Smooth muscle cell (in vitro differentiated cells): ENCODE measurements around the gene PPP1R26. TPM values are rescaled to one million over a fixed set of nuclear protein-coding genes. Genes with fewer than 3 reads are reported as not detected.
"Not testable (repeated sequence)": the region's sequence is repeated elsewhere in the genome, so short reads cannot be mapped to it uniquely, and the experiment has no call there.

Experiments
- DNase-seq: peaks from one replicate; lab custom pipeline; 2025; ENCODE audit not compliant: unreplicated experiment; lab: John Stamatoyannopoulos, UW
- H2AFZ ChIP-seq: fragments of 200-600 bp; sonication (generic); 2 replicates; pipeline ENCODE4 v1.6.0; 2016; ENCODE audit warnings: antibody characterized with exemption, low read depth, mild to moderate bottlenecking
- H3F3A ChIP-seq: fragments of 200-600 bp; sonication (generic); 2 replicates; pipeline ENCODE4 v1.6.0; 2017; ENCODE audit warnings: antibody characterized with exemption, low read depth
- H3K27ac ChIP-seq: fragments of 200-600 bp; sonication (generic); 2 replicates; pipeline ENCODE4 v1.5.1; 2016; ENCODE audit warnings: low read depth, mild to moderate bottlenecking
- H3K27me3 ChIP-seq: fragments of 200-600 bp; sonication (generic); 2 replicates; pipeline ENCODE4 v1.6.1; 2016; ENCODE audit warnings: low read depth, mild to moderate bottlenecking
- H3K36me3 ChIP-seq: fragments of 200-600 bp; sonication (generic); 2 replicates; pipeline ENCODE4 v1.5.1; 2016; ENCODE audit warnings: low read depth
- H3K4me1 ChIP-seq: fragments of 200-600 bp; sonication (generic); 2 replicates; pipeline ENCODE4 v1.5.1; 2016; ENCODE audit warnings: low read depth
- H3K4me2 ChIP-seq: fragments of 200-600 bp; sonication (generic); 2 replicates; pipeline ENCODE4 v1.6.0; 2016; ENCODE audit warnings: mild to moderate bottlenecking
- H3K4me3 ChIP-seq: fragments of 200-600 bp; sonication (generic); 2 replicates; pipeline ENCODE4 v1.5.1; 2016; ENCODE audit warnings: mild to moderate bottlenecking
- H3K79me2 ChIP-seq: fragments of 200-600 bp; sonication (generic); 2 replicates; pipeline ENCODE4 v1.6.0; 2016; ENCODE audit warnings: low read depth, mild to moderate bottlenecking
- H3K9ac ChIP-seq: fragments of 200-600 bp; sonication (generic); 2 replicates; pipeline ENCODE4 v1.6.0; 2016; ENCODE audit warnings: low read depth
- H3K9me3 ChIP-seq: fragments of 200-600 bp; sonication (generic); replicated peaks from 2 replicates; pipeline ENCODE4 v1.5.1; 2016; ENCODE audit warnings: low read depth
- H4K20me1 ChIP-seq: fragments of 200-600 bp; sonication (generic); 2 replicates; pipeline ENCODE4 v1.6.0; 2016; ENCODE audit warnings: low read depth
- WGBS: methylation state at CpG from one replicate; pipeline ENCODE4 v1.1.7; 2016; ENCODE audit warnings: low lambda C conversion rate; 5-methylcytosine and 5-hydroxymethylcytosine counted together
- polyA plus RNA-seq: library from polyadenylated mRNA; unstranded; fragments of >200 nt; fragmentation: Nextera tagmentation; extraction: Ambion mirVana; gene quantifications from 2 replicates; pipeline ENCODE4 v1.2.1, GENCODE V29; 2016
- total RNA-seq: library from RNA; depleted of rRNA; stranded (reverse); fragments of >200 nt; gene quantifications from 2 replicates; pipeline ENCODE4 v1.2.3, GENCODE V29; 2014
- TF ChIP-seq, protein P1 (sequence below): fragments of 200-600 bp; sonication (generic); IDR thresholded peaks from 2 replicates; pipeline ENCODE4 v1.5.1; 2017; ENCODE audit warnings: borderline replicate concordance, mild to moderate bottlenecking, antibody characterized with exemption; ENCODE audit not compliant: insufficient read depth, poor library complexity, severe bottlenecking

PPP1R26 gene, protein sequence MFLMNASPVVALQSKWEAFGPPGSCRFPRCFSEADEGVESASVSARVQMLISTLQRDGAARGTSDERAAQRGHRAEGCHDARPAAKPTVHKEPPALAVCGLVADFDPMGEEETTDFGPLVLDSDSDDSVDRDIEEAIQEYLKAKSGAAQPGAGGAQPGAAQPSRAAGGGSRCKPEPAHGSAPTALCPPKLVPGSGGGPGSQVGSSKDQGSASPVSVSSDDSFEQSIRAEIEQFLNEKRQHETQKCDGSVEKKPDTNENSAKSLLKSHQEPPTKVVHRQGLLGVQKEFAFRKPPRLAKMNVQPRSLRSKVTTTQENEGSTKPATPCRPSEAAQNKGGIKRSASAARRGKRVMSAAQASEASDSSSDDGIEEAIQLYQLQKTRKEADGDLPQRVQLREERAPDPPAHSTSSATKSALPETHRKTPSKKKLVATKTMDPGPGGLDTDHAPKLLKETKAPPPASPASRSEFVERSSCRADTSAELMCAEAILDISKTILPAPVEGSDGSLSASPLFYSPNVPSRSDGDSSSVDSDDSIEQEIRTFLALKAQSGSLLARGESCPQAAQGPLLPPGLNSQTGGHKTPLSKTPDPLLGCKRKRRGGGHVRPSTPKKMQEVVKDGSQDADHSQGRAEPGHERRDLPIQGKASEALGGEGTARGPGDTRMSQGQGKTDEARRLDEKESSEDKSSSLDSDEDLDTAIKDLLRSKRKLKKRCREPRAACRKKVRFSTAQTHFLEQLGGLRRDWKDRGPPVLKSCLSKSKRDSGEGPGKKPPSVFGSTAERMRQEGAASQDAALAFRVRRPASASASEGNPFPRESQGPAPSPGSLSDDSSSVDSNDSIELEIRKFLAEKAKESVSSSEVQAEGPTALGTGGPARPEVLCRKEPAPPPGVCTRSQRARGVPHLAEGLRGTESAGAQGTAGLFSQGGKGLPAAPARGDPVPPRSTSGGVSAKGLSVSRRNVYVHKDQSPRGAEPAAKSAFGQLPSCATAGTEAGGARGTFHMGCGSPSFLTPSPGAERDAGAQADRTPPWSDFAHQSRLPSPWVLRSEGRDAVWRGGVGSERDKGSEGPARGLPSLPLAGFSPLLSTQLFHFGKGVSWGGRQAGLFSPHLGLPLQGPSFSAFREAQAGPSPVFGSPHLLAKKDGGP (N-terminal part only)
- total RNA-seq (7.3 and 8.1 TPM in 2 replicates), polyA plus RNA-seq (6.2 and 7.7 TPM in 2 replicates)

DNA sequence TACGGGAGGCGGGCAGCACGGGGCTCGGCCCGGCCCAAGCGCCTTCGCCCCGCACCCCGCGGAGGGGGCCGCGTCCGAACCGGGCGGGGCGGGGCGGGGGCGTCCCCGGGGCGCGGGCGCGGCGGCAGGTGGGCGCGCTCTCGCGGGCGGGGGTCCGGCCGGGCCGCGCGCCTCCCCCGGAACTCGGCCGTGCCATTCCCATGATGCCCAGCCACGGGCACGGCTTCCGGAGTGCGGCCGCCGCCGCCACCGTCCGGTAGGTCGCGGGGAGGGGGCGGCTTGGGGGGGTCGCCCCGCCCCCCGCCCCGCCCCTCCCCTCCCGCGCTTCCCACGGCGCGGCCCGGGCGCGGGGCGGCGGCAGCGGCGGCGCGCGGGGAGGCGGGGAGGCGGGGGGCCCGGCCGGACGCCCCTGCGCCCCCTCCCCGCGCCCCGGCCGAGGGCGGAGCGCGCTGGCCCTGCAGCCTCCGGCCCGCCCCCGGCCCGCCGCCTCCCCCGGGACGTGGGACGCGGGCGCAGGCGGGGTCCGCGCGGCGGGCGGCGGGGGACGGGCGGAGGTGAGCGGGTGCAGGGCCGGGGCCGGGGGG lies at the start of gene PPP1R26:
TSS of gene PPP1R26 (plus strand) at position 314 of the 584 bp plus-strand sequence. CDS start 4,729 bp downstream, outside the sequence.
- TF ChIP-seq, protein P1, sequence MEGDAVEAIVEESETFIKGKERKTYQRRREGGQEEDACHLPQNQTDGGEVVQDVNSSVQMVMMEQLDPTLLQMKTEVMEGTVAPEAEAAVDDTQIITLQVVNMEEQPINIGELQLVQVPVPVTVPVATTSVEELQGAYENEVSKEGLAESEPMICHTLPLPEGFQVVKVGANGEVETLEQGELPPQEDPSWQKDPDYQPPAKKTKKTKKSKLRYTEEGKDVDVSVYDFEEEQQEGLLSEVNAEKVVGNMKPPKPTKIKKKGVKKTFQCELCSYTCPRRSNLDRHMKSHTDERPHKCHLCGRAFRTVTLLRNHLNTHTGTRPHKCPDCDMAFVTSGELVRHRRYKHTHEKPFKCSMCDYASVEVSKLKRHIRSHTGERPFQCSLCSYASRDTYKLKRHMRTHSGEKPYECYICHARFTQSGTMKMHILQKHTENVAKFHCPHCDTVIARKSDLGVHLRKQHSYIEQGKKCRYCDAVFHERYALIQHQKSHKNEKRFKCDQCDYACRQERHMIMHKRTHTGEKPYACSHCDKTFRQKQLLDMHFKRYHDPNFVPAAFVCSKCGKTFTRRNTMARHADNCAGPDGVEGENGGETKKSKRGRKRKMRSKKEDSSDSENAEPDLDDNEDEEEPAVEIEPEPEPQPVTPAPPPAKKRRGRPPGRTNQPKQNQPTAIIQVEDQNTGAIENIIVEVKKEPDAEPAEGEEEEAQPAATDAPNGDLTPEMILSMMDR = no peak
- Histone ChIP-seq H3K9ac (peak within 1 kb of the TSS; percentile 48), H3K27ac (no peak within 1 kb of the TSS), H3K36me3 (no peaks in the 10 kb centered on the region), H3K4me1 (peaks cover 10% of the 10 kb centered on the region), H4K20me1 (peaks cover 21% of the 10 kb centered on the region), H2AFZ (peak within 1 kb of the TSS; percentile 95), H3F3A (no peaks in the 10 kb centered on the region), H3K27me3 (no peaks in the 10 kb centered on the region), H3K9me3 (no peaks in the 10 kb centered on the region), H3K4me2 (peak within 1 kb of the TSS; percentile 98), H3K4me3 (peak within 1 kb of the TSS; percentile 95), H3K79me2 (no peaks in the 10 kb centered on the region)
- no peak for DNase-seq
- no CpG with 5 or more reads among the region's 103 CpGs for WGBS

DNA sequence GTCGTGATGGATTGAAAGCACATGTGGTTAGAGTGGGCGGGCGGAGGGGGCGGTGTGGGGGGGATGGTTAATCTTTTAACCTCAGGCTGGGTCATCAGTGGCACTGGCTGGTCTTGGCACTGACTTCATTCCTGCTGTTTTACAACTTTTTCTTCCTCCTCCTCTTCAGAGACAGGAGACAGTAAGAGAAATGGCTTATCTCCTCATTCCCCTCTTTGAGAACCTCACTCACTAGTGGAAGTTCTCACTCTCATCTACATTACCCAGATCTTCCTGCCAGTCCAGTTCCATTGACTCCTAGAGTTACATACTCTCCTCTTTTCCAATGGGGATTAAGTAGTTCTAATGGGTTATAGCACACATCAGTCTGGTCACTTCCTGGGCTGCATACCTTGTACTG lies 42.3 kb upstream of the PPP1R26 start:
- Histone ChIP-seq H3K36me3 (no peaks in the 10 kb centered on the region), H3K4me3 (no peak overlapping the region), H3K9ac (no peak overlapping the region), H3K27ac (no peak overlapping the region), H3K4me1 (no peaks in the 10 kb centered on the region), H3K9me3 (no peaks in the 10 kb centered on the region), H2AFZ (no peak overlapping the region), H3K79me2 (no peaks in the 10 kb centered on the region), H3K4me2 (no peak overlapping the region), H3K27me3 (no peaks in the 10 kb centered on the region), H3F3A (no peaks in the 10 kb centered on the region), H4K20me1 (no peaks in the 10 kb centered on the region)
- WGBS = 88% methylated on average over 4 of the region's 4 CpGs
- TF ChIP-seq, protein P1 = no peak
- no peak for DNase-seq

DNA sequence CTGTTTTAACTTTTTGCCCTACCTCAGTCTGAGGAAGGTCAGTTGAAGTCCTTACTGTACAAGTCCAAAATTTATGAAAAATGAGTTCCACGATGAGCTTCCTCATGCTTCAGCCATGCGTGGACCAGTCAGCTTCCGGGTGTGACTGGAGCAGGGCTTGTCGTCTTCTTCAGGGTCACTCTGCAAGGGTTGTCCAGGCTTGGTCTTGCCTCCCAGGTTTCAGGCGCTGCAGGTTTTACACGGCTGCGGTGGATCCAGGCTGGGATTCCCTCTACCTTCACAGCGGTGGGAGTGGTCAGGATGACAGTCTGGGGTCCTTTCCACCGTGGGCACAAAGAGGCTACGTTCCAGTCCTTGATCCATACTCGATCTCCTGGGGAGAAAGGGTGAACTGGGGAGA lies 41.9 kb upstream of the PPP1R26 start:
- H3K36me3 ChIP-seq, H3K79me2 ChIP-seq, H3F3A ChIP-seq, DNase-seq, H3K4me2 ChIP-seq, H3K9ac ChIP-seq, H3K27ac ChIP-seq, H3K4me3 ChIP-seq, H3K9me3 ChIP-seq, H3K4me1 ChIP-seq, H2AFZ ChIP-seq, H3K27me3 ChIP-seq, H4K20me1 ChIP-seq: not testable (repeated sequence)
- 95% methylated on average over 11 of the region's 11 CpGs for WGBS
